Testis (tissue), 3 donors: ENCODE data around the gene DACT3. TPM values are rescaled to one million over a fixed set of nuclear protein-coding genes. Genes with fewer than 3 reads are reported as not detected.

Experiments used
- DNase-seq: peaks from one replicate; pipeline ENCODE4 v3.0.0-alpha.2; 2019
- H3K27ac ChIP-seq, 2 donors: fragments of 200-600 bp; sonication (generic); one replicate each; pipeline ENCODE4 v1.5.1; 2019
- H3K27me3 ChIP-seq: fragments of 200-600 bp; sonication (generic); one replicate; pipeline ENCODE4 v1.5.1; 2019
- H3K36me3 ChIP-seq: fragments of 200-600 bp; sonication (generic); one replicate; pipeline ENCODE4 v1.5.1; 2017; ENCODE audit warnings: low read depth; ENCODE audit errors: missing control alignments
- H3K4me1 ChIP-seq: fragments of 200-600 bp; sonication (generic); one replicate; pipeline ENCODE4 v1.5.1; 2019
- H3K4me3 ChIP-seq, 2 donors: fragments of 200-600 bp; sonication (generic); one replicate each; pipeline ENCODE4 v1.5.1; 2017 to 2019
- H3K9me3 ChIP-seq: fragments of 200-600 bp; sonication (generic); one replicate; pipeline ENCODE4 v1.5.1; 2017
- CTCF ChIP-seq, 3 experiments: fragments of 450-650 bp in 2 of 3; fragments of 200-600 bp in 1 of 3; sonication (generic) in 1 of 3; IDR thresholded peaks; one replicate each; pipeline ENCODE4 v1.5.1; 2016 to 2019; ENCODE audit warnings: antibody characterized with exemption in 3 of 3, mild to moderate bottlenecking in 2 of 3, moderate library complexity in 1 of 3
- POLR2A ChIP-seq: fragments of 450-650 bp; IDR thresholded peaks from one replicate; pipeline ENCODE4 v1.6.1; 2017; ENCODE audit warnings: antibody characterized with exemption, mild to moderate bottlenecking, moderate library complexity
- WGBS, 2 donors: methylation state at CpG; one replicate each; pipeline ENCODE4 v1.1.5; 2018; 5-methylcytosine and 5-hydroxymethylcytosine counted together
- intact Hi-C: fragments of 100-400 bp; cut with DNase I; formaldehyde crosslinking; loops from one replicate; pipeline ENCODE4 v1.15.1; 2023; ENCODE audit warnings: low total_unique reads
- polyA plus RNA-seq: library from polyadenylated mRNA; stranded (reverse); fragments of 350-450 nt; fragmentation: Illumina TruSeq; extraction: RNeasy Lipid Tissue Mini Kit (QIAGEN cat#74804); gene quantifications from one replicate; pipeline ENCODE4 v1.2.3, GENCODE V29; 2014; ENCODE audit warnings: low read depth, low replicate concordance; ENCODE audit not compliant: insufficient read depth
- total RNA-seq, 2 donors: library from RNA; depleted of rRNA; stranded (reverse); fragments of >200 nt; gene quantifications; one replicate each; pipeline ENCODE4 v1.2.3, GENCODE V29; 2016

Gene DACT3
- total and polyA plus RNA-seq, 3 donors from 2014 or later, result 17.2 to 30.6 (median 19.8) TPM

- H3K27ac ChIP-seq, result no peak overlapping the region
- DNase-seq, result no peak
Observed at GRCh38 chr19:46646402-46646801, 14.6 kb downstream of the DACT3 start.

GRCh38 chr19:46644720-46645119 is 16.3 kb downstream of the DACT3 start:
- intact Hi-C loops, result no loop called here
- TF ChIP-seq POLR2A, result no peak
- no peak for TF ChIP-seq CTCF (IDR thresholded peaks at IDR 0.05)
- H3K36me3 ChIP-seq, result no peaks in the 10 kb centered on the region
- no peak for DNase-seq
- H3K4me1 ChIP-seq, result no peaks in the 10 kb centered on the region
- H3K4me3 ChIP-seq, result no peak overlapping the region
- peak overlapping the region in 1 of 2 donors; percentile 37 for H3K27ac ChIP-seq
- H3K9me3 ChIP-seq, result no peaks in the 10 kb centered on the region
- H3K27me3 ChIP-seq, result no peaks in the 10 kb centered on the region
- WGBS, 2 donors, result 48 to 55% methylated on average over 3 of the region's 3 CpGs

More at GRCh38 chr19:46646402-46646801, 14.6 kb downstream of the DACT3 start:
- Histone ChIP-seq H3K4me3 (no peak overlapping the region), H3K9me3 (no peaks in the 10 kb centered on the region), H3K36me3 (no peaks in the 10 kb centered on the region), H3K4me1 (no peaks in the 10 kb centered on the region), H3K27me3 (no peaks in the 10 kb centered on the region)
- intact Hi-C loops, result no loop called here
- TF ChIP-seq CTCF (IDR thresholded peaks at IDR 0.05) (no peak), POLR2A (no peak)
- WGBS, 2 donors, result 89 to 97% methylated on average over 3 of the region's 3 CpGs

- TF ChIP-seq CTCF (IDR thresholded peaks at IDR 0.05) (no peak), POLR2A (no peak)
- intact Hi-C loops, result no loop called here
- peaks cover 8% of the 10 kb centered on the region for H3K4me1 ChIP-seq
- no peaks in the 10 kb centered on the region for H3K36me3 ChIP-seq
- 84 to 93% methylated on average over 2 of the region's 2 CpGs for WGBS, 2 donors
- no peak overlapping the region for H3K4me3 ChIP-seq
- no peak overlapping the region for H3K27ac ChIP-seq
- H3K27me3 ChIP-seq, result no peaks in the 10 kb centered on the region
- no peak for DNase-seq
- no peaks in the 10 kb centered on the region for H3K9me3 ChIP-seq
Observed at GRCh38 chr19:46640656-46641055, 20.3 kb downstream of the DACT3 start.

- Histone ChIP-seq H3K9me3 (no peaks in the 10 kb centered on the region), H3K4me3 (peak overlapping the region; percentile 34 to 47), H3K36me3 (no peaks in the 10 kb centered on the region), H3K27me3 (no peaks in the 10 kb centered on the region), H3K27ac (peak overlapping the region in 1 of 2 donors; percentile 72), H3K4me1 (peaks cover 8% of the 10 kb centered on the region)
- DNase-seq, result peak; percentile 31
- TF ChIP-seq POLR2A (no peak), CTCF (IDR thresholded peaks at IDR 0.05) (no peak)
- 9% methylated on average over 16 to 41 of the region's 49 CpGs for WGBS, 2 donors
- intact Hi-C loops, result no loop called here
Observed at GRCh38 chr19:46639358-46640182, 21.4 kb downstream of the DACT3 start.

GRCh38 chr19:46637224-46637623 is 23.8 kb downstream of the DACT3 start:
- H3K4me1 ChIP-seq, result peaks cover 10% of the 10 kb centered on the region
- no peaks in the 10 kb centered on the region for H3K27me3 ChIP-seq
- no peak overlapping the region for H3K4me3 ChIP-seq
- 81 to 88% methylated on average over 14 of the region's 14 CpGs for WGBS, 2 donors
- no peaks in the 10 kb centered on the region for H3K36me3 ChIP-seq
- TF ChIP-seq POLR2A (no peak), CTCF (IDR thresholded peaks at IDR 0.05) (no peak)
- no peaks in the 10 kb centered on the region for H3K9me3 ChIP-seq
- DNase-seq, result no peak
- intact Hi-C loops, result no loop called here
- H3K27ac ChIP-seq, result no peak overlapping the region
